Breast epithelium (tissue), 3 donors: ENCODE data around the gene HOXB4.

Experiments used
- POLR2AphosphoS5 ChIP-seq, 3 donors: sonication (generic); formaldehyde crosslinking; IDR thresholded peaks; one replicate each; pipeline ENCODE4 v1.6.1; 2017; ENCODE audit warnings: antibody characterized with exemption in 3 of 3
- TF ChIP-seq, protein P1 (sequence below), 3 donors: fragments of 450-650 bp; IDR thresholded peaks; one replicate each; pipeline ENCODE4 v1.5.1; 2016 to 2017; ENCODE audit warnings: antibody characterized with exemption in 3 of 3, mild to moderate bottlenecking in 3 of 3, moderate library complexity in 3 of 3

DNA sequence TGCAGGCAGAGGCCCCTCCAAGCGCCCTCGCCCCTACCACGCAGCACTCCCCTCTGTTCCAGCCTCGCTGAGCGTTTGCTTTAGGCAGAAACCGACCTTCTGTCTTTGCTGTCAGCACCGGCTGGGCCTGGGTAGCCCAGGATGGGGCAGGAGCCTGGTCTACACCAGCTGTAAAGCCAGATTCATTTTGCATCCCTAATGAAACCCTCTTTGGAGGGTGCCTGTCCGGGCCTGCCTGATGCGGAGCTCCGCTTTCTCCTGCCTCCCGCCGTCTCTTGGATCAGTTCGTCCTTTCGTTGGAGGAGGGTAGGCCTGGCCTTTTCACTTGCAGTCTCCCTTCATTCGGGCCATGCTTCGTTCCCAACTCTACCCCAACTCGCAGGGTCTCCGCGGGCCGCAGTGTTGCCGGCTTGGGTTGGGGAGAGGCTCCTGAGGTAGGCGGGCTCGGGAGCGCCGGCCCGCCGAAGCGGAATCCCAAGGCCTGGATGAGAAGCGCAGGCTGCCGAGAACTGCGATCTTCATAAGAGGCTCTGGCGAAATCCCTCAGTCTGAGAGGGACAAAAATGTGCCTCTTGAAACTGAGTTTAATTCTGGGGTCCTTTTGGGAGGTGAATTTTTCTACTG is 41.8 kb upstream of the HOXB4 start:
- no peak for TF ChIP-seq POLR2AphosphoS5 (IDR thresholded peaks at IDR 0.05)
- TF ChIP-seq, protein P1, sequence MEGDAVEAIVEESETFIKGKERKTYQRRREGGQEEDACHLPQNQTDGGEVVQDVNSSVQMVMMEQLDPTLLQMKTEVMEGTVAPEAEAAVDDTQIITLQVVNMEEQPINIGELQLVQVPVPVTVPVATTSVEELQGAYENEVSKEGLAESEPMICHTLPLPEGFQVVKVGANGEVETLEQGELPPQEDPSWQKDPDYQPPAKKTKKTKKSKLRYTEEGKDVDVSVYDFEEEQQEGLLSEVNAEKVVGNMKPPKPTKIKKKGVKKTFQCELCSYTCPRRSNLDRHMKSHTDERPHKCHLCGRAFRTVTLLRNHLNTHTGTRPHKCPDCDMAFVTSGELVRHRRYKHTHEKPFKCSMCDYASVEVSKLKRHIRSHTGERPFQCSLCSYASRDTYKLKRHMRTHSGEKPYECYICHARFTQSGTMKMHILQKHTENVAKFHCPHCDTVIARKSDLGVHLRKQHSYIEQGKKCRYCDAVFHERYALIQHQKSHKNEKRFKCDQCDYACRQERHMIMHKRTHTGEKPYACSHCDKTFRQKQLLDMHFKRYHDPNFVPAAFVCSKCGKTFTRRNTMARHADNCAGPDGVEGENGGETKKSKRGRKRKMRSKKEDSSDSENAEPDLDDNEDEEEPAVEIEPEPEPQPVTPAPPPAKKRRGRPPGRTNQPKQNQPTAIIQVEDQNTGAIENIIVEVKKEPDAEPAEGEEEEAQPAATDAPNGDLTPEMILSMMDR (IDR thresholded peaks at IDR 0.05), result no peak
